NCI-H128 (cell line): Measurements from ENCODE around the gene WWOX.

Experiments used
- DNase-seq: peaks from one replicate; lab custom pipeline; 2025; ENCODE audit not compliant: unreplicated experiment; lab: John Stamatoyannopoulos, UW

Gene WWOX

DNA sequence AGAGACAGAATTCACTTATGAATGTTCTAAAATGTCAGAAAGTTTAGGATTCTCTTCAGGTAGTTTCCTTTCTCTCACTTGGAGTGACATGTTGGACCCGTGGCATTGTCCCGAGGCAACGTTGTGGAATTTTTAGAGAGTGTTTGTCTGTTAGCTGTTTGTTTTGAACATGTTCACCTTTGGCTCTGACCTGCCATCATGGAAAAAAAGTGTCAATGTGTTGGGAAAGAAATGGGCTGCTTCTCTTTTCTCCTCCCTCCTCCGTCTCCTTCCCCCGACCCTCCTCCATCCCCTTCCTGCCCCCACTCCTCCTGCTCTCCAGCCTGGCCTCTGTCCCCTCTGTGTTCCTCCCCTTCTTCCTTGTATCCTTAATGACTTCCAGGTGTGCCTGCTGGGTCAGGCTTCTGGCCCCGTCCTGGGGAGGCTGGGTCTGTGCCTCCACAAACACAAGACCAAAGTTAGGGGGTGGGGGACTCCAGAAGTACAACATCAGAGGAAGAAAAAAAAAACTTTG lies 1038.0 kb downstream of the WWOX start:
- DNase-seq: no peak

DNA sequence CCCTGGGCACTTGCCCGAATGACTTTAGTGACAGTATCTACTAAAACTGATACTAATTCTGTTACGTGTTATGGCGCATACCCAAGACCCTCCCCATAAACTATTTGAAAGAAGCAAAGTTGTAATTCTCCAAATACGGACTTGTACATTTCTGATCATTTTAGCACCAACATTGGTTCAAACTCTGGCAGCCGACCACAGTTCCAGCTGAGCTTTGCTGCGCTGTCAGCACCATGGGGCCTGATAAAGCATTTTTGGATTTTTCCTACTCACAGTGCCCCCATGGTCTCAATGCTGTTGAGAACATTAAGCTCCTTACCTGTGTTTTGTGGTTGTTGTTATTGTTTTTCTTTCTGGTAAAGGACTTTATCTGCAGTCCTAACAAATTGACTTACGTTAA lies 1040.3 kb downstream of the WWOX start:
- no peak for DNase-seq

DNA sequence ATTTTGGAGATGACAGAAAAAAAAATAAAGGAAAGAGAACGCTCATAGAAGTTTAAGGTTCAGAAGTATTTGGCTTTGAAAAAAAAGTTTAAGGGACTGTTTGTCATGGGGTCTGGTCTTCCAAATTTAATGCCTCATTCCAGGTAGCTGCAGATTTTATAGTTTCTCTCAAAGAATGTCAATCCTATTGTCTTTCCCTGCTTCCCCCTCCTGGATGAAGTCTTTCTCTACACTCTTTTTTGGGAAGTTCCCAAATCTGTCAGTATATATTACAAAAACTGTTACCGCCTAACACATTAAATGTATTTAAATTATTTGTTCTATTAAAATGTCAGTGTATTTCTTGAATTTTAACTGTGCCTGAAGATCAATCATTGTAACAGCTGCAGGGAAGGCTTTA lies 1043.6 kb downstream of the WWOX start:
- DNase-seq: no peak

DNA sequence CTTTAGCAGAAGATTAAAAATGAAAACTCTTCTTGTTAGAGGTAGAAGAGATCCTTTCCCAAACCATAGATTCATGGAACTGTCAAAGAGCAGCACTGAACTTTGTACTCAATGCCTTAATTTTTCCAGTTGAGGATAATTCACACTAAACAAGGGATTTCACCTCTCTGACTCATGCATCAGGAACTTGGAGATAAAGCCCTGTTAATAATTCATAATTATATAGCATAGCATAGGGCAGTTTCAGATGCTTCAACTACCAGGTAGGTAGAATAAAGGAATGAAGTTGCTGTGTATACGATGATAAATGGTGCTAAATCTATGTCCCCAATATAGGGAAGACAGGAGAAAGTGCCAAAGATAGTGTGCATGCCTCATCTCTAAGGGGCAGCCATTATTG lies 1050.7 kb downstream of the WWOX start:
- no peak for DNase-seq

DNA sequence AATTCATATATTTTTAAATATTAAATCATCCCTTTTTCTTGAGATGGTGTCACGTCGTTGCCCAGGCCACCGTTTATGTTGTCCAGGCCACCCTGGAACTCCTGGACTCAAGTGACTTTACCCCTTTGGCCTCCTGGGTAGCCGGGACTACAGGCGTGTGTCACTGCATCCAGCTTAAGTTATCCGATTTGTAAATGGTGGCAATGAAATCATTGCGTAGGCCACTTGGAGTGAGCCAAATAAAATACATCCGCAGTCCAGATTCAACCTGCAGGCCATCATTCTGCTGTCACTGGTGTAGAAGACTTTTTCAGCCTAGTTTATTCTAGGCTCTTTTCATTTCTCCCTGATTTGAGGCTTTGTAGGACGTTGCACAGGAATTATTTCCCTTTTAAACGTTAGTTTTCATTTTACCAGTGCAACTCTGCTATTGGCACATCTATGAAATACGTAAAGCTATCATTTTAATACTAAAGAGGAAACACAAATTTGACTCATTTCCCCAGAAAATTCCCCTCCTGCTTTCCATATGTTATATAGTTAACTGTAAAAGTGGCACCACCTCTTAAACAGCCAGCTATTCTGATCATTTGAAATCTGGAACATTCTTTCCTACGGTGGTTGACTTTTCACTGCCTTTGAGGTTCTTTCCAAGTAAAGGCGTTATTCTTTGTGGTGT lies 1051.3 kb downstream of the WWOX start:
- DNase-seq: no peak

DNA sequence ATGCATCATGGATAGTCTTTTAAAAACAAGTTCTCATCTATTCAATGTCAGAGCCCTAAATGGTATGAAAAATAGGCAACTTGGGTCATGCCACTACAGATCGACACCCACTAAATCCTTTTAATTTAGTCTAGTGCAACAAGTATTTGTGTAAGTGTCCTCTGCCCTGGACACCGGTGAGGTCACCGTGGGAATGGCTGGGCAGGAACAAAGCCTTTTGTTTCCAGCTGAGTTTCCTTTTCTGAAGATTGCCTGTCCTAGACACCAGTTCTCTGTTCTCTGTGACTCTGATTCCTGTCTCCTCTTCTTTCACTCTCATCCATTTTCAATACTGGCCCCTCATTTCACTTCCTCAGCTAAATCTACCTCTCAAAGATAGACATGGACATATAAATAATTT lies 1054.6 kb downstream of the WWOX start:
- DNase-seq: no peak

DNA sequence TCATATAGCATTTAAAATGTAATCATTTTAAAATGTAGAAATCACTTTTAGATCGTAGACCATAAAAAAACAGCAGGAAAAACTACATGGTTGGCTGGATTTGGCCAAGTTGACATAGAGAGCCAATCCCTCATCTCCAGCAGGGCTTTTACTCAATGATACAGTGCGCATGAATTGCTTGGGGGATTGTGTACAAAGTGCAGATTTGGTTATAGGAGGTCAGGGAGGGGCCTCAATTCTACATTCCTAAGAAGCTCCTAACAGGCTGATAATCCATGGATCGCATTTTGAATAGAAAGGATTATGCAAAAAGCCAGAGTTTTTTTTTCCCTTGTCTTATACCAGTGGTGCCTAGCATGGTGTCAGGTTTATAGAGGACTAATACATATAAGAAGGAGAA lies 1056.0 kb downstream of the WWOX start:
- DNase-seq: no peak

DNA sequence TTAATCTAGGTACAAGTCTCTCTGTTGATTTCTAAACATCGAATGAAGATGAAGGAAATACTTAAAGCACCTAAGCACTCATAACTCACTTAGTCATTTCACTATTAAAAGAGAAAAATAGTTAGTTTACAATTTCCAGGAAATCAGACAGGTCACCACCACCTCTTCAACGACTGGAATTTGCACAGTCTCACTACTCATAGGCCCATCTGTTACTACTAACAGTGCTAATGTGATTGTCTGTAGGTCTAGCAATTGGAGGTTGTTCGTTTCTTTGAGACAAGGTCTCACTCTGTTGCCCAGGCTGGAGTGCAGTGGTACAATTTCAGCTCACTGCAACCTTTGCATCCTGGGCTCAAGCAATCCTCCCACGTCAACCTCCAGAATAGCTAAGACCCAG lies 1056.5 kb downstream of the WWOX start:
- no peak for DNase-seq

DNA sequence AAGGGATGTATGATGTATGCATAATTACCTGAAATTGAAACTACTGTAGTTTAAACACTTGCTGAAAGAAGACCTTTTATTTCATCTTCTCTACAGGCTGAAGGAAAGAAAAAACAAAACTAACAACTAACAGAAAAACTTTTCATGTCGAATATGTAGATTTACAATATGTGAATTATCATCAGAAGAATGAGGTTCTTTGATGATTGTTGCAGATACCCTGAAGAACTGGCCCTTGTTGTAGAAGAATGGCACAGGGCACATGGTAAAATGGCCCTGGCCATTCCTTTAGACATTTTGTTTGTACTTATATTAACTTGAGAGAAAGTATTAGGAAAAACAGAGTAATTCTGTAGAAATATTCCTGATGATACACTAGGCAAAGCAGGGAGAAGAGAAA lies 1057.3 kb downstream of the WWOX start:
- DNase-seq: no peak

DNA sequence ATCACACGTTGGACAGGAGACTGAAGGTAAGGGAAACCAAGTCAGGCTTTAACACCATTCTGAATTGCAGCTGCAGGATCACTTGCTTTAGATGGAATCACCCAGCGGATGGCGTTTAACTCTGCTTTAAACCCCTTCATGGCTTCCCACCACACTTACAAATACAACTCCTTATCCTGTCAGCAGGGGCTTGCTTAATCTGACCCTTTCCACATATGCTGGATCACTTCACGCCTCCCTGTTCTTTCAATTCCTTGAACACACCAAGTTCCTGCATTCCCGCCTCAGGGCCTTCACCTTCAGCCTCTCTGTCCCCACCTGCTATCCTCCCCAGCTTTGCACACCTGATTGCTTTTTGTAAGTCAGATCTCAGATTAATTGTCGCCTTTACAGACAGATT lies 1058.9 kb downstream of the WWOX start:
- DNase-seq: no peak

DNA sequence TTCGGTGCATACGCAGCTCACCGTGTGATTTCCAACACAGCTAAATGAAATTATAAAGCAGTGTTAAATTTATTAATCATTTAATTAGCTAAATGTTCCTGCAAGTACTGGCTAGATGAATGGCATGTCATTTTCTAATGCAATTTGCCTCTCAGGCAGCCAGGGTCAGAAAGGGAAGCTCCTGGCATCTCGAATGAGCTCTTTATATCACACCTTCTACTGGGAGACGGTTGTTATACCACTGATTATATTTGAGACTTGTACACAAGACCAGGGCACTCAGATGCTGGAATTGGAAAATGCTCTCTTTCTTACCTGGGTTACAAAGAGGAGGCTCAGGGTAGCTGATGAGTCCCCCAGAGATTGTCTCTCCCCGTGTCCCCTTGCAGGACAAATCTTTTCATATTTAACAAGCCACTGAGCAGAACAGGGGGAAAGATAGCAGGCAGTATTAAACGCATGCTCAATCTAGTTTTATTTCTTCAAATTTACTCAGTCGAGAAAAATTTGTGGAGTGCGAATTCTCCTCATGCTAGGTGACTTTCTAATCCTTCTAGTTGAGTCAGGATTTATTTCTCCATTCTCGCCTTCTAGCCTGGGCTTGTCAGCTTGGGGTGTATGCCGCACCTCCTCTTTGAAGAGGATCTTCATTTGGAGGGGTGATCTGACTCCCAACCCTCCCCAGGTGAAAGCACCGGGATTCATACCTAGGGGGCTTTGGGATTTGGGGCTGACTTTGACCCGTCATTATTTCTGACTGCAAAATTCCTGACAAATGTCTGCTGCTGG lies 1060.0 kb downstream of the WWOX start:
- no peak for DNase-seq

DNA sequence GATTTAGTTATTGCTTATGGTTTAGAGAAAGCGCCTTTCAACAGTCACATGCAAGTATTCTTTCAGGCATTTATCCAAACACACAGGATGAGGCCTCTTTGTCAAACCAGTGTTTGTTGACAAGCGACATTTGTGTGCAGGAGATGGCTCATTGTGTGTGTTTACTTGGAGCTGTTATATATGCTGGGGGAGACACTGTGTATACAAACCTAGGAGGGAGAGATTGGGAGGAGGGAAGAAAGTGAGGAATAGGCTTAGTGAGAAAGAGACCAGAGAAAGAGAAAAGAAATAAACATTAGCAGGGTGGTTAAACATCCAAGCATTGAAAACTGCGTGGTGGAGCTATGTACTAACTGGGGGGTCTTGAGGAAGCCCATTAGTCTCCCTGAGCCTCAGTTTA lies 1063.5 kb downstream of the WWOX start:
- DNase-seq: no peak

DNA sequence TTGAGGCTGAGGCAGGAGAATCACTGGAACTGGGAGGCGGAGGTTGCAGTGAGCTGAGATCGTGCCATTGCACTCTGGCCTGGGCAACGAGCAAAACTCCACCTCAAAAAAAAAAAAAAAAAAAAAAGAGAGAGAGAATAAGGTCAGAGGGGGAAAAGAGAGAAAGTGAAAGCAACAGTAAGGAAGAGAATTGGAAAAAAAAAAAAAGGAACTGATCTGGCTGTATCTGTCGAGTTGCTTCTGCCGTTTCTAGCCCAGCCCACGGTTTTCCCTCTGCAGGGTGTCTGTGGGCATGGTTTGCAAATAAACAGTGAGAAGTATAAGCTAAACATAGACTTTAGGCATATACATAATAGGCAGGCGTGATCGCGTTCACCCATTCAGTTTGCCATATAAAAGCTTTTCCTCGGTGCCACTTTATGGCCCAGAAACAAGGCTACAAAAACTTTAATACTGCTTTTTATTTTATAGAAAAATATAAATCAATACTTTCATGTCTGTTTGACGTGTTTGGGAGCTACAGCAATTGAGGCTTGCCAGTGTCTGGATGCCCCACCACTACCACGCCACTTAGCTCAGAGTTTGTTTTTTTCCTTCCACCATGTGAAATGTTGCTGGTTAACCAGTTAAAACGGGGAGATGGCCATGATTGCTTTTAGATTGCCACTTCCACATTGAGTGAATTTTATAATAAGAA lies 1064.4 kb downstream of the WWOX start:
- no peak for DNase-seq

DNA sequence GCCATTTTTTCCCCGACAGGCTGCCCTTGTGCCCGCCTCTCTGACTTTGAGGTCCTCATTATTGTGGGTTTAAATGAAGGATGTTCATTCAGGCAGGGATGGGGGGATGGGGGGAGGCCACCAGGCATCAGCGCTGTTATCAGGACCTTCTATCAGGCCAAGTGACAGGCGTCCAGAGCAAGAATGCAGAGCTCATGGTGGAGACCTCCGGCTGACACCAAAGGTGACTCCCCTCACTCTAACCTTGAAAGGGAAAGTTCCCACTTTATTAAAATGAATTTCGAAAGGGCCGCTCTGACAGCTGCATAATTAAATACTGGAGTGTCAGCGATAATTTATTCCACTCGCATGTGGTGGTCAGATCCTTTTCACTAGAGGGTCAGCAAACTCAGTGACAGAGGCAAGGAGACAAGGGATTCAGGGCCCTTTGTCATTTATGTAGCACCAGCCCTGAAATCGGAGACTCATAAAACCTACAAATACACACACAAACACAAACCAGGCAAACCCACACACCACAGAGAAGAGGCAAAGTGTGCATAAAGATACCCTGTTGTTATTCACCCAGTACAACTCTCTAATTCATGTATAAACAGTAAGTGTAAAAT lies 1065.0 kb downstream of the WWOX start:
- no peak for DNase-seq

DNA sequence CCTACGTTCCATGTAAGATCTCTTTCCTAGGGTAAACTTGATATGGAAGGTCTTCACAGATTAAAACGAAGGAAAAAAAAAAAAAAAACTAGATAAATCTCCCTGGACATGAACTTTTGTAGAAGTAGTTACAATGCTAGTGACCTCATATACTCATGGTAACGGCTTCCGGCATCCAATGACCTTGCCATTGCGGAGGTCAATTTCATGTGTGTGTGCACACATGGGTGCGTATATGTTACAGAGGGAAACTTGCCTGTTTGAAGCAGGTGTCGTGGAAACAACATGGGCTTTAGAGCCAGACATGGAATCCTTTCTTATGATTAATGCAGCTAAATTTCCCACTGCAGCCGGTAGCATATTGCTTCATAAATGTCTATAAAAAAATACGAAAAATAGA lies 1065.6 kb downstream of the WWOX start:
- no peak for DNase-seq

DNA sequence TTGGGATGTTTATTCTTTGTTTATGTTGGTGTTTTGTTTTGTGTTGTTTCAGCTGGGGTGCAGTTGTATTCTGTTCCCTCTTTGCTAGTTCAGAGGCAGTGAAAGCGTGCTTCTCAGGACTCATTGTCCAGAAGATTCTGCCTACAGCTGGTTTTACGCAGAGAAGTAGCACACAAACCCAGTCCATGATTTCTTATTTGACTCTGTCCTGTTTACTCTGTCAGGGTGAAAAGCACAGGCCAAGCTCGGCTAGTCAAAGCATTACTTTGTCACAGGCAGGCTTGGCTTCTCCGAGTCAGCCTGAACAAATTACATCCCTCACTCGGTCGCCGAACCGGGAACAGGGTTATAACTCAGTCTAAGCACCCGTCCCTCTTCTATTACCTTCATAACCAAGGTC lies 1066.1 kb downstream of the WWOX start:
- DNase-seq: no peak

DNA sequence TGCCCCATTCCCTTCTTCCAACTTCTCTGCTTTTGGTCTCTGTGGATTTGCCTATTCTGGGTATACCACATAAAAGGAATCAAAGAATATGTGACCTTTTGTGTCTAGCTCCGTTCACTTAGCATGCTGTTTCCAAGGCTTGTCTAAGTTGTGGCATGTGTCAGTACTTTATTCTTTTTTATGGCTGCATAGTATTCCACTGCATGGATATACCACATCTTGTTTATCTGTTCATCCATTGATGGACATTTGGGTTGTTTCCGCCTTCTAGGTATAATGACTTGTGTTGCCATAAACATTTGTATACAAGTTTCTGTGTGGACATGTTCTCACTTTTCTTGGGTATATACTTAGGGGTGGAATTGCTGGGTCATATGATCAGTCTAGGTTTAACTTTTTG lies 1068.4 kb downstream of the WWOX start:
- DNase-seq: no peak

DNA sequence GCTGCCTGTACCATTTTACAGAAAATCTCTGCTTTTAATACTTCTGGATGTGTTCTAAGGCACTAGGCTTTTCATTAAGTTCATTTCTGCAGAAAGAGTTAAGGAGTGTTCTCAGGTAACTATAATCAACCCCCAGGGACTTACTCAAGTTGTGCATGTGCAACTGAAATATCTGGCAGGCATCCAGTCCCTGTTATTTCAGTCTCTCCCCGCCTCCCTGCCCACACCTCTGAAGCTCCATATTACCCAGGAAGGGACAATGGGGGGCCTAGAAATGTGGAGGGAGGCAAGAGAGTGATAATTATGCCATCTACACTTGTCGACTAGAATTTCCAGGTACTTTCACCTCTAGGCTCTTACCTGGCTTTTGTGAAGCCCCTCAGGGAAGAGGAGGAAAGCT lies 1068.9 kb downstream of the WWOX start:
- peak; percentile 2 for DNase-seq

DNA sequence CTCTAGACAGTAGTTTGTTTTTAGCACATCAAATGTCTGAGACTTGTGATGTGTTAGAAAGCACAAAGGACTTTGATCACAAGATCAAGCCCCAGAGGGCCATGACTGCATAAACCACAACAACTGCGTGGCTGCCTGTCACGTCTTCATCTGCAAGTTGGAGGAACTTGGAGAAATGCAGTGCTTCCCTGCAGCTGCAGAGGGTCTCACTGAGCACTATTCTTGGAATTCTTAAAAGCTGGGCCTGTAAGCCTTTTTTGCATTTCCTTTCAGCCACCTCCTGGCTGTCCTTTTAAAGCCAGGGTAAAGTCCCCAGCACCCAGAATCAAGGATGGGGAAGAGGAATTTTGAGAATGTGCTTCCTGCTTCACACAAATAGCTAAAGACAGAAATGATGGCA lies 1069.8 kb downstream of the WWOX start:
- no peak for DNase-seq

DNA sequence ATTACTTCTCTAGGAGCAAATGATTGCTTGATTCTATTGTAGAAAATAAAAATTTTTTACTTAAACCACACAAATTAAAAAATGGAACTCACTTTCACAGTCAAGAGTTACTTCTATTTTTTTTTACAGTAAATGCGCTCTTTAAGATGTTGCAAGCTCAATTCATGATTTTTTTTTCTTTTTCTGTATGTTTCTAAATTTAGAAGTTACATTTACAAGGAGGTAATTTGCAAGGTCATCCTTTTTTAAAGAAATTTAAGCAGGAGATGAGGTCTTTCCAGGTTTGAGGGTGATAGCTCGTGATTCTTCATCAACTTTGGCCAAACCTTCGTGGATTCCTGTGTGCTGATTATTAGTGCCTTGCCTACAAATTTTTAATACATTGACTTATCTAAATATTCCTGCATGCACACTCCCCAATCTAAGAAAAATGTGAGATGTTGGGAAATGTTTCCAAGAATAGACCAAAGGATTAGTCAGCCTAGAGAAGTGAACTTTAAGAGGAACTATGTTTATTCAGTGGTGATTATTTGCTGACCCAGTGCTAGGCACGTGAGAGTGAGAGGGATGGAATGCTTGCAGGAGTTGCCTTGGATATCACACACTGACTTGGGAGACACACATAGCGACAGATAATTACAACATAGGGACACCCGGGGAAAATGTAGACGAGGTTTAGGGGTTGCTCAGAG lies 1071.2 kb downstream of the WWOX start:
- DNase-seq: no peak

DNA sequence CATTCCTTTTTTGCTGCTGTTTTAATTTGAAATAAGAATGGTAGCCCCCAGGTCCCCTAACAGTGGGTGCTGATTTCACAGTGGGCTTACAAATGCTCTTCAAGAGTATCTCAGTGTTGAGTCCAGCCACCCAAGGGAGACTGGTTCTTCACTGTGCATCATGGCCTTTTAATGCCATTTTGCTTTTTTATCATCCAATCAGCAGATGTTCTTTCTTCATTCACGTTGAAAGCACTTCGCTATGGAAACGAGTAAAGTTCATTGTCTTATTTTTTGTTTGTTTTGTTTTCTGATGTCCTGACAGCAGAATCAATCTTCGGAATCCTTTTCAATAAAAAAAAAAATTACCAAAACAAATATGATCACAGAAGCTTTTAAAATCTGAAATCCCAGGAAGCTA lies 1072.0 kb downstream of the WWOX start:
- DNase-seq: no peak
